Measurements from ENCODE around the gene GOLGA6L10. TPM values are rescaled to one million over a fixed set of nuclear protein-coding genes. Genes with fewer than 3 reads are reported as not detected.
"Not testable (repeated sequence)": the region's sequence is repeated elsewhere in the genome, so short reads cannot be mapped to it uniquely, and the experiment has no call there.

The GOLGA6L10 gene
- total RNA-seq, 1 donor from 2014 or later: 0.07 TPM

DNA sequence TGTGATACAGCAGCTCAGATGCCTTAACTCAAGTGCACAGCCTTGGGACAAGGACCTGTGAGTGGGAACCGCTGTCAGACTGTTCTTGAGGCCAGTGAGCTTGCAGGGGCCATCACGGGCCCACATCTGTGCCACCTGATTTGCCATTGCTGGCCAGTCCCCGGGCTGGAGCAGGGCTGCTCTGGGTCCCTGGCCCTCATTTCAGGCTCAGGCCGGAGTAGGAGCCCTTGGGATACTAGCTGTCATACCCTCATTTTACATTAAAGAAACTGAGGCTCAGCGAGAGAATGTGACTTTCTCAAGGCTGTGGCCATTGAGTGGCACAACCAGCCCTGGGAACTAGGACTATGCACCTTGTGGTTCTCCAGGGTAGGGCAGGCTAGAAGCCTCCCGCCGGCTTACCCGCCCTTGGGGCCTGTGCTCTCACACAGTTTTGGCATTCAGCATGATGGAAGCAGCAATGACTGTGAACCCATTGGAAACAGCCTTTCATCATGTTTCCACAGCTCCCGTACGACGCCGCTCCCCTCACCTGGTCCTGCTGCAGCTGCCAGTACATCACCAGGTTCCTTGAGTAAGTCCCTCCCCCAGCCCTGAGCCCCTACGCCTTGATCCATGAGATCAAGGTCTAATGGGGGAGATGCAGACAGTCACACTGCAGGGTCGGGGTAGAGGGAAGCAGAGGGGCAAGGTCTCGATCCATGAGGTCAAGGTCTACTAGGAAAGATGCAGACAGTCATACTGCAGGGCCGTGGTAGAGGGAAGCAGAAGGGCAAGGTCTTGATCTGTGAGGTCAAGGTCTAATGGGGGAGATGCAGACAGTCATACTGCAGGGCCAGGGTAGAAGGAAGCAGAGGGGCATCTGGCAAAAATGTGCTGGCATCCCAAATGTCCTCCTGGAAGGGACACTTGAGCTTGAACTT lies 42.2 kb downstream of the GOLGA6L10 start:
- ATAC-seq (no peak), DNase-seq (no peak)
- intact Hi-C loops (cut with micrococcal nuclease): no loop called here

DNA sequence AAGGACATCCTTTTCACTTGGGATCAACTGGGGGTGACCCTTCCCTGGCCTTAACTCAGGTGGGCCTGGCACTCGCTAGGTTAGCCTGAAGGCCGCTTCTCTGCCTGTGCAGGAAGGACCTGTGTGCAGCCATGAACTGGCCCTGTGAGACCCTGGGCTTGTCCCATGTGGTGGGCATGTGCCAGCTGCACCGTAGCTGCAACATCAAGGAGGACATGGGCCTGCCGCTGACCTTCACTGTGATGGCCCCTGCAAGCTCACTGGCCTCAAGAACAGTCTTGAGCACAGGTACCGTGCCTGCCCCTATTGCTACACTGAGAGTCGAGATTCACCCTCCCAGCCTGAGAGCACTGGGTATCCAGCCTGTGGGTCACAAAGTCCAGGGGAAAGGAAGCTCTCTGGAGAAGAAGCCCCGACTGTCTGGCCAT lies 43.6 kb downstream of the GOLGA6L10 start:
- intact Hi-C loops (cut with micrococcal nuclease): no loop called here
- no peak for ATAC-seq

DNA sequence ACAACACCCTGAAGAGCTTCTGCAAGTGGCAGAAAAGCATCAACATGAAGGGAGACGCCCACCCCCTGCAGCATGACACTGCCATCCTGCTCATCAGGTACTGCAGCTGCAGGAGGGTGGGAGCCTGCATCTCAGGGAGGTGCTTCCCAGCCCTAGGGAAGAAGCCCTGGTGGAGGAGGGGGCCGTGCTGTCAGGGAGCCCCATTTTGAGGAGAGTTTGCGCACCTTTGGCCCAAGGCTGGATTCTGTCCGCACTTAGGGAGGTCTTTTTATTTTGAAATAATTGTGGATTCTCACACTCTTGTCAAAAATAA lies 44.5 kb downstream of the GOLGA6L10 start:
- DNase-seq (no peak), ATAC-seq (no peak)
- intact Hi-C loops (cut with micrococcal nuclease): no loop called here

More for the DNA sequence above, 43.6 kb downstream of the GOLGA6L10 start:
- no peak for DNase-seq

DNA sequence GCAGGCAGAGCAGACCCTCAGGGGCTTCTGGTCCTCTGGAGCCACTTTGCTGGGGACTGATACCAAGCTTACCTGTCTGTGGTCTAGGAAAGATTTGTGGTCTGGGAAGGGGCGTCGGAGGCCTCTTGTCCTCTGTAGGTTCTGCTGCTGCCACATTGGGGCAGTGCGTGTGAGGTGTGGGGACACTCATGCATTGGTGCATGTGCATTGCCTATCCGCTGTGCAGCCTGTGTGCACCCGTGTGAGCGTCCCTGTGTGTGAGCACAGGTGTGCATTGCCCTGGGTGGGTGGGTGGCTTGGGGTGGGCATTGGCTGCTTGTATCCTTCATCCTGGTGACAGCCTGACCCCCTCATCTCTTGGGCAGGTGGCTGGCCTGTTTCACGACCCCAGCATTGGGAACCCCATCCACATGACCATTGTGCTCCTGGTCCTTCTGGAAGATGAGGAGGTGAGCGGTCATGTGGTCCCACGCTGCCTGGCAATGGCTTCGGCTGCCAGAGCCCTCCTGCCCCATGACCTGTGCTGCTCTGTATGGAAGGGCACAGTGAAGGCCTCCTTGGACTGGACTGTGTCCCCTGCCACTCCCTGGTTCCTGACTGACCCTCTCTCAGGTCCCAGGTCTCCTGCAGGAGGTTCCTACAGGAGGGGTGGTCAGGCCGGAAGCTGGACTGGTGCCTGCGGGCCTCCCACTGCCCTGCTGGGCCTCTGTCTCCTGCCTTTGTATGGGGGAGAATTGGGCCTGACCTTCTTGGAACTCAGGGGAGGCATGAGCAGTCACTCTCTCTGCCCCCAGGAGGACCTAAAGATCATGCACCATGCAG lies 45.1 kb downstream of the GOLGA6L10 start:
- intact Hi-C loops (cut with micrococcal nuclease): no loop called here
- no peak for ATAC-seq
- DNase-seq: no peak

DNA sequence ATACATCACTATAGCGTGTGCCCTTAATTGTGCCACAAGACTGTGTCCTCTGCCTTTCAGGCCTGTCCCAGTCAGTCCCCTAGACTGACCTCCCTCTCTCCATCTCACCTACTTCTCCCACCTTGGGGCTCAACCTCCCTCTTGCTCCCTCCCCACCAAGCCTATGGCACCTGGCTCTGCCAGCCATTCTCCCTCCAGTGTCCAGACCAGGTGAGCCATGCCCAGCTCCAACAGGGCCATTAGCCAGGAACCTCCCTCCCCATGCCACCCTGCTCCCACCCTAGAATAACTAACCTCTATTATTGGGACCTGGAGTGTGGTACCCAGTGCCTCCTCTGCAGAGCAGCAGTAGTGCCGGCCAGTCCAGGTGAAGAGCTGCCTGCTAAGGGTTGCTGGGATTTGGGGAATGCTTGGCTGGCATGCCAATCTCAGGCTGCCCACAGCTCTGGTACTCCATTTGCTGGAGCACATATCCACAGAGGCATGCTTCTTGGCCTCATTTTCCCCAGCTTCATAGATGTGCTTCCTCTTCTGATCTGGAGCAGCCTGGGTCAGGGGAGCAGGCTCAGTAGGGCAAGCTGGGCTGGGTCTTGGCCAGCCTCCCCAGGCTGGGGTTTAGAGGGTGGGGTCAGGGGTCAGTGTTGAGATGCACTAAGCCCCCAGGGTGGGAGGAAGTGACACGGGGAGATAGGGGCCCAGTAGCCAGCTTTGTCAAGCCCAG lies 47.8 kb downstream of the GOLGA6L10 start:
- no peak for DNase-seq
- no peak for ATAC-seq
- intact Hi-C loops (cut with micrococcal nuclease): no loop called here

DNA sequence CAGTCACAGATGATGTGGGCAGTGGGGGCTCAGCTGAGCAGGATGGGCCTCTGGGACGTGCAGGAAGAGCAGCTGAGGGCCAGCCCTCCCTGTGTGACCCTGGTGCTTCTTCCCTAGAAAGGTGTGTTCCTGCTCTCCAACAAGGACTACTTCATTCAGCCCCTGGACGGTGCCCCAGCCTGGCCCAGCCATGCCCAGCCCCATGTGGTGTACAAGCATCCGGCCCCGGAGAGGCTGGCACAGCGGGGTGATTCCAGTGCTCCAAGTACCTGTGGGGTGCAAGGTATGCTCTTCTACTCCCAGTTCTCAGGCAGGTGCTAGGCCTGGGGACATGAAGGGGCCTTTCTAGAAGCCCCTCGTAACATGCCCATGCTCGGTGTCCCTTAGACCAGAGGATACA lies 48.4 kb downstream of the GOLGA6L10 start:
- no peak for ATAC-seq

DNA sequence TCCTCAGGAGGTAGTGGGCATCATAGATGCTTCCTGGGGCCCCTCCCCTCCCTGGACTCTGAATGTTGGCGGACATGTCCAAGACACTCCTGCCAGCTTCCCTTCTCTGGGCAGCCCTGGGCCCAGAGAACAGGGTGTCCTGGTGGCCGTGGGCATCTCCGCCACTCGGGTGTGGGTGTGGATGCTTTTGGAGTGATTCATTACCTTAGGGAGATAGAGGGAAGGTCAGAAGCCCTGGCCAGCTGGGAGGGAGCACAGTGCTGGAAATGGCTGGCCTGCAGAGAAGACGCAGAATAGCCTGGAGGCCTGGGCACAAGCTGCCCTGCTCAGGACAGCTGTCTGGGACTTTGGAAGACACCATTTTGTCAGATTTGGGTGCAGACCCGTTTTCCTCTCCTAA lies 48.9 kb downstream of the GOLGA6L10 start:
- peak; percentile 82 for ATAC-seq
- intact Hi-C loops (cut with micrococcal nuclease); DNase-seq: not testable (repeated sequence)

More for the DNA sequence above, 48.4 kb downstream of the GOLGA6L10 start:
- intact Hi-C loops (cut with micrococcal nuclease): no loop called here
- no peak for DNase-seq

DNA sequence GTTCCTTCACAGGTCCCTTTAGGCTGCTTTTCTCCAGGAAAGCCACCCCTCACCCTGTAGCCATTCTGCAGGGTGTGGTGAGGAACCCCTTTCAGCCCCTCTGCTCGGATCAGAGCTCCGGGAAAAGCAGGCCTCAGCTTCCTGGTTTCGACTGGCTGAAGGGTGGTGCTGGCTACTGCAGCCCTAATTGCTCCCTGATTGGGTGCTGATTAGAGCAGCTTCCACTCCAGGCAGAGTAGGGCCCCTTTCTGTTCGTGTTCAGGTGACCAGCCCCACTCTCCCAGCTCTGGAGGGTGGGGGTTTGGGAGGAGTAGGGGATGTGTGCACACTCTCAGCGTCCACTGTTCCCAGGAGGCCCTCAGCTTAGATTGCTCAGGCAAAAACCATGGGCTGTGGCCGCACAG lies 49.8 kb downstream of the GOLGA6L10 start:
- ATAC-seq; intact Hi-C loops (cut with micrococcal nuclease); DNase-seq: not testable (repeated sequence)

DNA sequence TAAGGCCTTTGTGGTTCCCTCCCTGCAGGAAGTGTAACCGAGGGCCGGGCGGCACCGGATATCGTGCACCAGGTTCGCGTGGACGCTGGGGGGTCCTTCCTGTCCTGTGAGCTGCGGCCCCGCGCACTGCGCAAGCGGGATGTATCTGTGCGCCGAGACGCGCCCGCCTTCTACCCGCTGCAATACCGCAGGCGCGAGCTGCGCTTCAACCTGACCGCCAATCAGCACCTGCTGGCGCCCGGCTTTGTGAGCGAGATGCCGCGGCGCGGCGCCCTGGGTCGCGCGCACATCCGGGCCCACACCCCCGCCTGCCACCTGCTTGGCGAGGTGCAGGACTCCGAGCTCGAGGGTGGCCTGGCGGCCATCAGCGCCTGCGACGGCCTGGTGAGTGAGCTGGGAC lies 50.8 kb downstream of the GOLGA6L10 start:
- intact Hi-C loops (cut with micrococcal nuclease): no loop called here
- no peak for ATAC-seq
- DNase-seq: peak; percentile 44

DNA sequence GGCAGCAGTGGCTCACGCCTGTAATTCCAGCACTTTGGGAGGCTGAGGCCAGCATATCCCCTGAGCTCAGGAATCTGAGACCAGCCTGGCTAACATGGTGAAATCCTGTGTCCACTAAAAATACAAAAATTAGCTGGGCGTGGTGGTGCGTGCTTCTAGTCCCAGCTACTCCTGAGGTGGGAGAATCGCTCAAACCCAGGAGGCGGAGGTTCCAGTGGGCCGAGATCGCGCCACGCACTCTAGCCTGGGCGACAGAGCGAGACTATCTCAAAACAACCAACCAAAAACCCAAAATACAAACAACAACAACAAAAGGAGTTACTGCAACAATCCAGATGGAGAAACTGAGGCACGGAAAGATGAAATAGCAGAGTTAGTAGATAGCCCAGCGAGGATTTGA lies 51.2 kb downstream of the GOLGA6L10 start:
- DNase-seq (no peak), ATAC-seq (no peak)
- intact Hi-C loops (cut with micrococcal nuclease): no loop called here

DNA sequence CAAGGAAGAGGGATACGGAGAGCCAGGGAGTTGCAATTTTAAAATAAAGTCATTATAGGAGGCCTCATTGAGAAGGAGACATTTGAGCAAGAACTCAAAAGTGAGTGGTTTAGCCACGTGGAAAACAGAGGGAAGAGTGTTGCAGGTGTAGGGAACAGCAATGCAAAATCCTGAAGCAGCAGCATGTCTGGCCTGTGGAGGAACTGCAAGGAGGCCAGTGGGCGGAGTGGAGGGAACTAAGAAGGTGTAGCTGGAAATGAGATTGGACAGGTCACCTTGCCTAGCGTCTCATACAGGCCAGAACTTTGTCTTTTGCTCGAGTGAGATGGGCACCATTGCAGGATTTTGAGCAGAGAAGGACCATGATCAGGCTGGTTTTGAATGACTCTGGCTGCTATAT lies 51.7 kb downstream of the GOLGA6L10 start:
- intact Hi-C loops (cut with micrococcal nuclease): no loop called here
- no peak for DNase-seq
- ATAC-seq: no peak

DNA sequence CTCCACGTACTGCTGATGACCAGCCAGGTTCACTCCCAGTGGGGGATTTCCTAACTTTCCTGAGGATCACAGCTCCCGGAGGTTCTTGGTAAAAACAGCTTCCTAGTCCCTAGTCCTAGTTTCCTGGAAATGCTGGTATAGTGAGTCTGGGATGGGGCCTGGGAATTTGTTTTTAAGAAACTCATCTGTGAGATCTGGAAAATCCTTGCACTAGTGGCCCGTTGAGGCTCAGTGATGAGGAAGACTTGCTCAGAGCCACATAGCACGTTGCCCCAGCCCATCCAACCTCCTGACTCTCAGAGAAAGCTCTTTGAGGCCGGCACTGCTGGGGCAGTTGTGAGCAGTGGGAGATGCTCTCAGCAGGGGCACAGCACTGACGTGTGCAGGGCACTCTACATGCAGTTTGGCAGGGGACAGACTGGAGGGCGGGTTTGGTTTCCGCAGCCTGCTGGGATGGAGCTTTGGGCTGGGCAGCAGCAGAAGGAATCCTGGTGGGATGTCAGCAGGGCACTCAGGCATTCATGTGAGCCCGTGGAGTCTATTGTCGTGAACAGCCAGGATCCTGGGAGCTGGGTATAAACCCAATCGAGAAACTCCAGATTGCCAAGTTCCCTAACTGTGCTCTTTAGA lies 55.1 kb downstream of the GOLGA6L10 start:
- intact Hi-C loops (cut with micrococcal nuclease): no loop called here
- ATAC-seq (no peak), DNase-seq (no peak)

DNA sequence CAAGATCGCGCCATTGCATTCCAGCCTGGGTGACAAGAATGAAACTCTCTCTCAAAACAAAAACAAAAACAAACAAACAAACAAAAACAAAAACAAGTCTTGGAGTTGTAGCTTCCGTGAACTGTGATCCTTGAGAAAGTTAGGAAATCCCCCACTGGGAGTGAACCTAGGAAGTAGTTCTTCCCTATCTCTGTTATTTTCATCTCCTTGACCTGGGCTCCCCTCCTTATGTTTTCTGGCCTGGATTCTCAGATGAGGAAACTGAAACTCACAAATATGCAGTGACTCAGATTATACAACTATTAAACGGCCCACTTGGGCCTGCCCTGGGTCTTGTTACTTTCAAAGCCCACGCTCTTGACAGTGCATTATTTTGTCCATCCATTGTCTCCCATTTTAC lies 57.0 kb downstream of the GOLGA6L10 start:
- ATAC-seq: no peak
- DNase-seq: no peak
- intact Hi-C loops (cut with micrococcal nuclease): no loop called here

Other genes with a start within 250 kb of the GOLGA6L10 start
- 17.6 TPM for gene EFL1, start 86.7 kb downstream of the GOLGA6L10 start, total RNA-seq
- gene SAXO2, start 86.7 kb downstream of the GOLGA6L10 start, total RNA-seq: 2.6 TPM
- gene GOLGA6L9, start 80.3 kb upstream of the GOLGA6L10 start, total RNA-seq: 1.4 TPM
- gene RPS17, start 191.0 kb upstream of the GOLGA6L10 start, total RNA-seq: 717 TPM